GM12892 (cell line): ENCODE data around the gene DNAJC5.

Experiments
- DNase-seq: peaks from one replicate; pipeline ENCODE4 v3.0.0; 2011; ENCODE audit not compliant: insufficient read length
- FAIRE-seq: peaks from 2 replicates; lab custom pipeline; 2011; peaks lifted over from hg19 to GRCh38; lab: Jason Lieb, UNC
- POLR2A ChIP-seq: IDR thresholded peaks from 2 replicates; pipeline ENCODE4 v1.6.1; 2011; ENCODE audit warnings: low read depth, low read length, control low read depth
- POLR2AphosphoS5 ChIP-seq: IDR thresholded peaks from 2 replicates; pipeline ENCODE4 v1.6.1; 2011; ENCODE audit warnings: low read depth, low read length, control low read depth
- TAF1 ChIP-seq: IDR thresholded peaks from 2 replicates; pipeline ENCODE4 v1.6.1; 2011; ENCODE audit warnings: low read depth, mild to moderate bottlenecking, control low read depth, low read length, borderline replicate concordance

Gene DNAJC5

GRCh38 chr20:63940071-63940471 is 45.1 kb downstream of the DNAJC5 start:
- DNase-seq (no peak), FAIRE-seq (no peak)
- TF ChIP-seq TAF1 (no peak), POLR2AphosphoS5 (no peak), POLR2A (no peak)

DNA sequence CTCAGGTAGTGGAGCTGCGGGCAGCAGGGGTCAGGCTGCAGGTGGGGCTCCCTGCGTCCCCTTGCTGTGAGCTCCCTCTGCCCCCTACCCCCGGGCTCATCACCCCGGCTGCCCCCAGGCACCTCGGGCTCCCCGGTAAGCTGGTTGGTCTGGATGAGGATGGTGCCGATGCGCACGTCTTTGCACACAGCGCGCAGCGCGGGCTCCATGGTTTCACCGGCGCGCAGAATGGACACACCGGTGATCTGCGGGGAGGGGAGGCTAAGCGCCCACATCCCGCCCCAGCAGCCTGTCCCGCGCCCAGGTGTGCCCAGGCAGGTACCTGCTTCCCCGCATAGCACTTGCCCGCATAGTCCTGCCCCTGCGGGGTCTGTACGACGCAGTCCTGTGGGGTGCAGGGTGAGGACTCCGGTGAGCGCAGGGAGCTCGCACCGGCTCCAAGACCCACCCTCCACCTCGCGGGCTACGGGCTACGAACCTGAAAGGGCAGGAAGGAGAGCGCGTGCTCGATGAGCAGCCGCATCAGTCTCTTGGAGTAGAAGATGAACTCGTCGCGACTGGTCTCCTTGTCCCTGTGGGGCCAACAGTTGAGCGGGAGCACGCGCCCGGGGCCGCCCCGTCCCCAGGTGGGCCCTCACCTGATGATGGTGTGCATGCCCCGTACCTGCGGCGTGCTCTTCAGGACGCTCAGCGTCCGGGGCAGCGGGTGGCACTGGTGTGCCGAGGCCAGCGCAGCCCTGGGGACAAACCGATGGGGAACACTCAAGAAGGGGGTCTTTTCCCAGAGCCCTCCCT is 45.7 kb downstream of the DNAJC5 start:
- no peak for FAIRE-seq
- TF ChIP-seq POLR2AphosphoS5 (no peak), POLR2A (no peak), TAF1 (no peak)
- no peak for DNase-seq

DNA sequence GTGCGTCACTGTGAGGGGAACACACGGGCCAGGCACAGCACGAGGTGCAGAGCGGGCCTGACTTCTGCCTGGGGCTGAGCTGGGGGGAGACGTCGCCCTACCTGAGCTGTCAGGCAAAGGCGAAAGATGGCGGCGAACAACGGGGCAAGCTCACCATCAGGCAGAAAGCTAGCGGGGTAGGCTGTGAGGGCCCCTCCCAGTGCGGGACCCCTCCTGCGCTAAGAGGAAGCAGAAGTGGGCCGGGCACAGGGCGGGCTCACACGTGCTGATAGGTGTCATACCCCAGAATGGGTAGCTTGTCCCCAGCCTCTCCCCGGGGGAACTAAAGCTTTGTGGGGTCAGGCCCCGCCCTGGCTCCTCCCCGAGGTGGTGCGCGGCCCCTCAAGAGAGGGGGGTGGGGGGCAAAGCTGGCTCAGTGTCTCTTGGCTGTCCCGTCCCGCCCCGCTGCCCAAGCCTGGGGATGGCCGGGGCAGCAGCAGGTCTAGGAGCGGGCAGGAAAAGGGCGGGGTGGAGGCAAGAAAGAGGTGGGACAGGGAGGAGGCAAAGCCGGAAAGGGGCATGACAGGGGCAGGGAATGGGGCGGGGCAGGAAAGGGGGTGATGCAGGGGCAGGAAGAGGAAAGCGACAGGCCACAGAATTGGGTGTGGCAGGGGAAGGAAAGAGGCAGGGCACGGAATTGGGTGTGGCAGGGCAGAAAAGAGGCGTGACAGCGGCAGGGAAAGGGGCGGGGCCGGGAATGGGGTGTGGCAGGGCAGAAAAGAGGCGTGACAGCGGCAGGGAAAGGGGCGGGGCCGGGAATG is 46.6 kb downstream of the DNAJC5 start:
- no peak for FAIRE-seq
- no peak for DNase-seq
- TF ChIP-seq TAF1 (no peak), POLR2AphosphoS5 (no peak), POLR2A (no peak)

GRCh38 chr20:63942250-63942951 is 47.5 kb downstream of the DNAJC5 start:
- FAIRE-seq (no peak), DNase-seq (no peak)
- TF ChIP-seq POLR2A (no peak), POLR2AphosphoS5 (no peak), TAF1 (no peak)

- no peak for TF ChIP-seq TAF1
- TF ChIP-seq POLR2A: no peak
- TF ChIP-seq POLR2AphosphoS5: no peak
Observed at GRCh38 chr20:63942969-63943807, 48.3 kb downstream of the DNAJC5 start.

GRCh38 chr20:63943808-63944077 is 48.8 kb downstream of the DNAJC5 start:
- FAIRE-seq (no peak), DNase-seq (no peak)
- no peak for TF ChIP-seq POLR2A
- TF ChIP-seq POLR2AphosphoS5: no peak
- TF ChIP-seq TAF1: no peak

More at GRCh38 chr20:63942969-63943807, 48.3 kb downstream of the DNAJC5 start:
- DNase-seq (no peak), FAIRE-seq (no peak)

DNA sequence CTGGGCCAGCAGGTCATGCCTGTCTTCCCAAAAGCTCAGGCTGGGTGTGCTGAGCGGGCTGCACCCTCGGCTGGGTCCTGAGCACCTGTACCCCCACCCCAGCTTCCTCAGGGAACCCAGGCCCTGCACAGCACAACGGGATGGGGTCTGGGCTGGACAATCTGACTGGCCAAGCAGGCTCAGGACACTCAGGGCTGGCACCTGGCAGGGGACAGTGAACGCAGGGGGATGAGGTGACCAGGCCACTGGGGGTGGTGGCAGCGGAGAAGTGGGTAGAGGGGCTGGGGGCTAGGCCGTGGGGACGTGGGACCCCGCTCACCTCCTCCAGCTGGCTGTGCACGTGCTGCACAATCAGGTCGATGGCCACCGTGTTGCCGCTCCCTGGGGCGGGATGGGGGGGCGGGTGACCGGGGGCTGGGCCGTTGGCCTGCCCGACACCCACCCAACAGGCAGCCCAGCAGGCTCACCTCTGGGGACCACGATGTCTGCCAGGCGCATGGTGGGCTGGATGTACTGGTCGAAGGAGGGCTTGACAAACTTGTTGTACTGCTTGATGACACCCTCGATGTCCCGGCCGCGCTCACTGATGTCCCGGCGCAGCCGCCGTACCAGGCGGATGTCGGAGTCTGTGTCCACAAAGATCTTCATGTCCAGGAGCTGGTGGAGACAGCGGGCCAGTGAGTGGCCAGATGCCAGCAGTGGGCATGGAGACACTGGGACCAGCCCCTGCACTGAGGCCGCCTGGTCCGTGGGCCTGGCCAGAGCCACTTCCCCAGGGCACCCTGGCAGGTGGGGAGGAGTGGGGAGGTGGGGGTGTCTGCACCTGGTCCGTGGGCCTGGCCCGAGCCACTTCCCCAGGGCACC is 49.4 kb downstream of the DNAJC5 start:
- no peak for TF ChIP-seq POLR2AphosphoS5
- no peak for TF ChIP-seq TAF1
- TF ChIP-seq POLR2A: no peak
- DNase-seq (no peak), FAIRE-seq (no peak)

DNA sequence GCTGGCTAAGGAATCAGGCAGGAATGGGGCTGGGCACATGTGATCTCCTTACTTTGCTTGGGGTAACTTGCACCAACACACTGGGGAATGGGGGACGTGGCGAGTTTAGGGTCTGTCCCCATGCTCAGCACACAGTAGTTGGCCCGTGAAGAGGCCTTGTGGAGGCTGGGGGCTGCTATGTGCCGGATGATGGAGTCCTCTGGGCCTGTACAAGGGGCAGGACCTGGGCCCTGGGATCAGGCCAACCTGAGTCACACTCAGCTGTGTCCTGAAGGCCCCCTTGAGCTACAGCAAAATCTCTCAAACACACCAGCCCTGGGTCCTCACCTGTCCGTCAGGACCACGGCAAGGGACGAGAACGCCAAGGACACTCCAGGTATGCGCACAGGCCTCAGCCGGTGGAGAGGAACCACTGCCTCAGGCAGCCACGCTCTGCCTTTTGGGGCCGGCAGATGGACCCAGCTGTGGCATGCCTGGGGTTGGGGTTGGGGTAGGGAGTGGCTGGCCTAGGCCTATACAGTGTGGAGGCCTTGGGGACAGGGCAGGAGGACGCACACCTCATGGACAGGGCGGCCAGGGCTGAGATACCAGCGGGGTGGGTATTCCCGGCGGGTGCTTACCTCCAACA is 50.2 kb downstream of the DNAJC5 start:
- no peak for DNase-seq
- no peak for FAIRE-seq
- TF ChIP-seq POLR2AphosphoS5 (no peak), POLR2A (no peak), TAF1 (no peak)

- FAIRE-seq (no peak), DNase-seq (no peak)
- TF ChIP-seq POLR2A (no peak), TAF1 (no peak), POLR2AphosphoS5 (no peak)
Observed at GRCh38 chr20:63945921-63946920, 51.3 kb downstream of the DNAJC5 start.
